NCI-H1048 (cell line): ENCODE results near the gene SLC48A1.
"Not testable (repeated sequence)": the region's sequence is repeated elsewhere in the genome, so short reads cannot be mapped to it uniquely, and the experiment has no call there.

Experiments
- DNase-seq: peaks from one replicate; lab custom pipeline; 2025; lab: John Stamatoyannopoulos, UW

SLC48A1 gene

GRCh38 chr12:47811581-47812484, 38.8 kb downstream of the SLC48A1 start:
- DNase-seq: no peak

- no peak for DNase-seq
Measured at GRCh38 chr12:47812797-47813510, 39.9 kb downstream of the SLC48A1 start.

GRCh38 chr12:47813511-47814196, 40.6 kb downstream of the SLC48A1 start:
- DNase-seq: no peak

- DNase-seq: no peak
Measured at GRCh38 chr12:47814539-47815170, 41.6 kb downstream of the SLC48A1 start.

GRCh38 chr12:47815447-47815846, 42.4 kb downstream of the SLC48A1 start:
- DNase-seq: not testable (repeated sequence)

GRCh38 chr12:47816403-47817271, 43.6 kb downstream of the SLC48A1 start:
- no peak for DNase-seq

GRCh38 chr12:47817272-47818006, 44.4 kb downstream of the SLC48A1 start:
- no peak for DNase-seq

- no peak for DNase-seq
Measured at GRCh38 chr12:47818007-47818376, 45.0 kb downstream of the SLC48A1 start.

- DNase-seq: no peak
Measured at GRCh38 chr12:47818467-47819137, 45.6 kb downstream of the SLC48A1 start.

GRCh38 chr12:47819138-47819895, 46.3 kb downstream of the SLC48A1 start:
- DNase-seq: no peak

GRCh38 chr12:47819896-47820630, 47.0 kb downstream of the SLC48A1 start, which contains the start of gene HDAC7:
HDAC7 (minus strand) TSS chr12:47819903; CDS start chr12:47819785, 118 bp downstream.
- no peak for DNase-seq

- no peak for DNase-seq
Measured at GRCh38 chr12:47820631-47821345, 47.8 kb downstream of the SLC48A1 start.

- DNase-seq: no peak
Measured at GRCh38 chr12:47821346-47821706, 48.3 kb downstream of the SLC48A1 start.

GRCh38 chr12:47822401-47822800, 49.4 kb downstream of the SLC48A1 start:
- DNase-seq: no peak

- no peak for DNase-seq
Measured at GRCh38 chr12:47822863-47823262, 49.8 kb downstream of the SLC48A1 start.

GRCh38 chr12:47823422-47824086, 50.5 kb downstream of the SLC48A1 start:
- DNase-seq: no peak

GRCh38 chr12:47824198-47824597, 51.2 kb downstream of the SLC48A1 start:
- DNase-seq: no peak
